ENCODE data around the gene ENDOV. TPM values are rescaled to one million over a fixed set of nuclear protein-coding genes. Genes with fewer than 3 reads are reported as not detected.

Gene ENDOV
- total and polyA plus RNA-seq, 2 of the 13 experiments (the other 11 are each of a cell fraction or from before 2014, with no cell fraction given) = 15.1 to 17.1 TPM

- Histone ChIP-seq H3K9me3 (ENCODE audit: low read length) (no peaks in the 10 kb centered on the region), H2AFZ (ENCODE audit: low read length) (no peak overlapping the region), H3K27ac (ENCODE audit: extremely low read length, insufficient read depth, low read length) (no peak overlapping the region), H3K4me2 (ENCODE audit: low read depth, low read length) (no peak overlapping the region), H3K9ac (ENCODE audit: insufficient read depth, low read depth, low read length) (no peak overlapping the region), H3K27me3 (ENCODE audit: control insufficient read depth in 1 of 2, insufficient read depth in 2 of 2, low read length in 2 of 2) (peaks cover 16 to 45% of the 10 kb centered on the region in 2 experiments; a peak in 3 of 5 replicates), H3K36me3 (replicated peaks in 1 of 2; ENCODE audit: control insufficient read depth in 1 of 2, insufficient read depth in 2 of 2, low read length in 2 of 2) (no peaks in the 10 kb centered on the region), H3K4me1 (ENCODE audit: insufficient read depth, low read length) (peaks cover 13% of the 10 kb centered on the region), H4K20me1 (ENCODE audit: insufficient read depth, low read length) (peaks cover 7% of the 10 kb centered on the region; the same call in 1 of the 2 replicates), H3K4me3 (replicated peaks in 1 of 3; ENCODE audit: insufficient read depth in 1 of 3, low read depth in 2 of 3, low read length in 3 of 3) (no peak overlapping the region), H3K79me2 (ENCODE audit: insufficient read depth, low read length) (no peaks in the 10 kb centered on the region)
- no TSS peak for BruUV-seq (replicated peaks)
- FAIRE-seq (no peak), DNase-seq (ENCODE audit: low spot score) (no peak), ATAC-seq (no peak)
- WGBS (ENCODE audit: low lambda C conversion rate) = 38% methylated on average over 9 of the region's 12 CpGs
- in situ Hi-C loops (cut with HindIII; ENCODE audit: extremely low pct_ligation_motif_present, low pct_unique_long_range_greater_than_20kb) = no loop called here
- CTCF ChIA-PET (ENCODE audit: low intra/inter-chr PET ratio, low total read pairs) = no interaction called here
- intact Hi-C loops (cut with micrococcal nuclease; ENCODE audit: unreplicated experiment) = no loop called here
- TF ChIP-seq ESRRA (CRISPR knock-in tag; IDR thresholded peaks at IDR 0.05; ENCODE audit: low read depth) (peak; percentile 84), ZNF280B (CRISPR knock-in tag; IDR thresholded peaks at IDR 0.05; ENCODE audit: borderline replicate concordance) (0 out of 2 replicates have a peak, but pooled peaks have one; percentile 22), SRY (CRISPR knock-in tag; IDR thresholded peaks at IDR 0.05) (no peak), HNF4A (CRISPR knock-in tag; IDR thresholded peaks at IDR 0.05) (peak; percentile 20; the same call in 1 of the 2 replicates), GABPB1 (CRISPR knock-in tag; IDR thresholded peaks at IDR 0.05) (no peak), ZNF891 (CRISPR knock-in tag; IDR thresholded peaks at IDR 0.05) (0 out of 2 replicates have a peak, but pooled peaks have one; percentile 22)
- POLR2A ChIA-PET = no interaction called here
These were observed 31.9 kb downstream of the ENDOV start for GRCh38 chr17:80446645-80447405.
